Kidney epithelial cell (primary cell): ENCODE measurements around the gene KRTAP22-1. TPM values are rescaled to one million over a fixed set of nuclear protein-coding genes. Genes with fewer than 3 reads are reported as not detected.

Experiments used
- DNase-seq: peaks from one replicate; pipeline ENCODE4 v3.0.0-alpha.2; 2010; ENCODE audit warnings: low read depth
- H3K27me3 ChIP-seq: 2 replicates; pipeline ENCODE4 v1.6.0; 2011; ENCODE audit warnings: low read length; ENCODE audit not compliant: control insufficient read depth, insufficient read depth
- H3K36me3 ChIP-seq: 2 replicates; pipeline ENCODE4 v1.5.1; 2011; ENCODE audit warnings: low read length; ENCODE audit not compliant: control insufficient read depth, insufficient read depth
- H3K4me3 ChIP-seq: 2 replicates; pipeline ENCODE4 v1.5.1; 2011; ENCODE audit warnings: low read depth, mild to moderate bottlenecking, control low read depth, low read length
- CTCF ChIP-seq: IDR thresholded peaks from 2 replicates; pipeline ENCODE4 v1.5.1; 2011; ENCODE audit warnings: mild to moderate bottlenecking, moderate library complexity, low read length, control low read depth, inconsistent platforms; ENCODE audit not compliant: insufficient read depth, poor library complexity, severe bottlenecking
- total RNA-seq: library from RNA; depleted of rRNA; stranded (reverse); fragments of >200 nt; gene quantifications from 2 replicates; pipeline ENCODE4 v1.2.3, GENCODE V29; 2015

The KRTAP22-1 gene
- total RNA-seq, 1 donor from 2014 or later, result not detected

- Histone ChIP-seq H3K27me3 (no peaks in the 10 kb centered on the region), H3K36me3 (no peaks in the 10 kb centered on the region), H3K4me3 (no peak overlapping the region)
- DNase-seq, result no peak
- no peak for TF ChIP-seq CTCF
Observed at GRCh38 chr21:30625449-30626165, 24.7 kb downstream of the KRTAP22-1 start.

DNA sequence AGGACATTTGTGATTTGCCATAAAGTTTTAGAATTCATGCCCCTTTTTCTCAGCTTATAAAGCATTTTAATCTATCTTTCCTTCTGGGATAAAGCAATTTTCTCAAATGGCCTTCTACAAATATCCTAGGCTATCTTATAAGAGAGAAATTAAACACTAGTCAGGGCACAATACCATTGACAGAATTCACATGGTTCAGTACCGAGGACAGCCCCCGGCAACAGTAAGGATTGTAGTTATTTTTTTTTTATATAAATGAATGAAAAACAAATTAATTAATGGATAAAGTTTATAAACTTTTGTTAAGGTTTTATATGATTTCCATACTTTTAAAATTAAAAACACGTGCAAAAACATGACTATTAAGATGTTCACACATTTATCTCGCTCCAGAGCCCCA, 27.2 kb downstream of the KRTAP22-1 start:
- no peak for TF ChIP-seq CTCF

DNA sequence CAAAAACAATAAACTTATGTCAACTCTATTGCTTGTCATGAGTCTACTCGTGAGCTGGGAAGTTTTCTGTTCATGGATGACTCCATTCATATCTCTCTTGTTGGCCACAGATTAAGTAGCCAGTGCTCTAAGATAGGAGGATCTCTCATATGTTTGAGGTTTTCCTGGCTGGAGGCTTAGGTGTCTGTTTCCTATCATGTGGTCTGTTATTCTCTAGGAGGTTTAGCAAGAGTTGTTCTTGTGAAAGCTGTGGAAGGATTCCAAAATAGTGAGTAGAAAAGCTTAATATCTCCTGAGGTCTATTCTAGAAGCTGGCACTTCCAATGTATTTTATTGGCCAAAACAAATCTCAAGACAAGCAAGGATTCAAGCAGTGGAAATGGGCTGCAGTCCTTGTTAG, 28.3 kb downstream of the KRTAP22-1 start:
- TF ChIP-seq CTCF, result no peak
- Histone ChIP-seq H3K4me3 (no peak overlapping the region), H3K27me3 (no peaks in the 10 kb centered on the region), H3K36me3 (no peaks in the 10 kb centered on the region)
- no peak for DNase-seq

More for the DNA sequence above, 27.2 kb downstream of the KRTAP22-1 start:
- H3K4me3 ChIP-seq, result no peak overlapping the region
- no peaks in the 10 kb centered on the region for H3K36me3 ChIP-seq
- DNase-seq, result no peak
- H3K27me3 ChIP-seq, result no peaks in the 10 kb centered on the region

DNA sequence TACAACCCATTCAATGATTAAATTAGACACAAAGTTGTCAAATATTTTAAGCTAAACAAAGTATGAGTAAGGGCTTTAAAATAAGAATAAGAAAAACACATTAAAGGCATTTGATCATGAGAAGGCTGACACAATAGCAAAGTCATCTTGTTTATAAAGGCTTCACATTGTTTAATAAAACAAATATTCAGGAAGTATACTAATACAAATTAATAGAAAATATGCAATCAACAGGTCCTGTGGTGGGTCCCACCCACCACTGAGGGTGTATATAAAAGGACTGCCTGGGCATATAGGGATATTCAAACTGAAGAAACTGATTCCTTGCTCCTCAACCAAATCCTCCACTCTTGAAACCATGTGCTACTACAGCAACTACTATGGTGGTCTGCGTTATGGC, 34.0 kb downstream of the KRTAP22-1 start, which contains the start of gene KRTAP20-2:
Gene KRTAP20-2, plus strand, starts transcription at position 301 of the 400 bp plus-strand sequence. Its CDS starts 58 bp downstream, at position 359.
- Histone ChIP-seq H3K36me3 (no peaks in the 10 kb centered on the region), H3K27me3 (no peaks in the 10 kb centered on the region), H3K4me3 (no peak within 1 kb of the TSS)
- DNase-seq, result no peak
- no peak for TF ChIP-seq CTCF

GRCh38 chr21:30638686-30639085, 37.8 kb downstream of the KRTAP22-1 start:
- DNase-seq, result no peak
- Histone ChIP-seq H3K27me3 (no peaks in the 10 kb centered on the region), H3K36me3 (no peaks in the 10 kb centered on the region), H3K4me3 (no peak overlapping the region)
- TF ChIP-seq CTCF, result no peak

DNA sequence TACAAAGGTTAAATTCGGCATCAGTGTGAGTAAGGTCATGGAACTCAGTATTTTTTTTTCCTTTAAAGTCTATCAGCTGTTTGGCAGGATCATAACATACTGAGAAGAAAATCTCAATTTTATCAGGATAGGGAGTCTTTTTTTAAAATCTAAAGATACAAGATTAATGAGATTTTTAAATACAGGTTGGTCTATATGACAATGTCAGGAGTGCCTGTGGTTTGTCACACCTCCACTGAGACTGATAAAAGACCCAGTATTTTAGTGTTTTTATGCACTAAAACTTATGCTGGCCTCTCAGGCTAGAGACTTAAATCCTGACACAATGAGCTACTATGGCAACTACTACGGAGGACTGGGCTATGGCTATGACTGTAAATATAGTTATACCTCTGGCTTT, 41.7 kb downstream of the KRTAP22-1 start, which contains the start of gene KRTAP20-3:
Gene KRTAP20-3, plus strand, starts transcription at position 301 of the 400 bp plus-strand sequence.
- no peak for DNase-seq
- no peak for TF ChIP-seq CTCF
- Histone ChIP-seq H3K4me3 (no peak within 1 kb of the TSS), H3K36me3 (no peaks in the 10 kb centered on the region), H3K27me3 (no peaks in the 10 kb centered on the region)
